Calu3 (cell line): ENCODE data around the gene C18orf32. TPM values are rescaled to one million over a fixed set of nuclear protein-coding genes. Genes with fewer than 3 reads are reported as not detected.
"Not testable (repeated sequence)": the region's sequence is repeated elsewhere in the genome, so short reads cannot be mapped to it uniquely, and the experiment has no call there.

Experiments
- BruUV-seq: library from RNA; stranded (reverse); fragments of 400-500 nt; replicated peaks from 2 replicates; lab custom pipeline; 2021; lab: Mats Ljungman, UMichigan
- CTCF ChIA-PET: fragments of 300-600 bp; sonication (Branson Sonifier 250); formaldehyde crosslinking; loops from one replicate; lab custom pipeline; 2022; ENCODE audit warnings: antibody characterized with exemption; lab: Charles Lee
- DNase-seq: peaks from one replicate; pipeline ENCODE4 v3.0.0; 2022
- H3K27ac Mint-ChIP-seq: one replicate; pipeline ENCODE4 v1.8.0; 2022; ENCODE audit warnings: mixed read lengths; ENCODE audit not compliant: unreplicated experiment
- H3K27me3 Mint-ChIP-seq: one replicate; pipeline ENCODE4 v1.8.0; 2022; ENCODE audit warnings: mixed read lengths; ENCODE audit not compliant: unreplicated experiment
- H3K36me3 Mint-ChIP-seq: one replicate; pipeline ENCODE4 v1.8.0; 2022; ENCODE audit warnings: mild to moderate bottlenecking, moderate library complexity, mixed read lengths; ENCODE audit not compliant: insufficient read depth, unreplicated experiment
- H3K4me1 Mint-ChIP-seq: one replicate; pipeline ENCODE4 v1.8.0; 2022; ENCODE audit warnings: mild to moderate bottlenecking, low read depth, mixed read lengths; ENCODE audit not compliant: unreplicated experiment
- H3K4me3 Mint-ChIP-seq: one replicate; pipeline ENCODE4 v1.8.0; 2022; ENCODE audit warnings: mild to moderate bottlenecking, low read depth, moderate library complexity, mixed read lengths; ENCODE audit not compliant: unreplicated experiment
- H3K9me3 Mint-ChIP-seq: one replicate; pipeline ENCODE4 v1.8.0; 2022; ENCODE audit warnings: low read depth, mixed read lengths; ENCODE audit not compliant: unreplicated experiment
- CTCF ChIP-seq: fragments of 200-600 bp; IDR thresholded peaks from one replicate; pipeline ENCODE4 v1.8.0; 2022; ENCODE audit warnings: antibody characterized with exemption; ENCODE audit not compliant: unreplicated experiment
- intact Hi-C: fragments of 100-400 bp; cut with micrococcal nuclease; formaldehyde crosslinking; loops from one replicate; pipeline ENCODE4 v1.10.0; 2022; ENCODE audit not compliant: unreplicated experiment
- total RNA-seq: library from RNA; stranded (reverse); gene quantifications from 2 replicates; pipeline ENCODE4 v1.2.3, GENCODE V29; 2022

The C18orf32 gene
- total RNA-seq, 1 experiment from 2014 or later = 57.8 TPM

- H3K36me3 Mint-ChIP-seq = no peaks in the 10 kb centered on the region
- H3K4me3 Mint-ChIP-seq = no peak overlapping the region
- BruUV-seq = no TSS peak
- H3K27ac Mint-ChIP-seq = no peak overlapping the region
- TF ChIP-seq CTCF = peak; percentile 87
- H3K9me3 Mint-ChIP-seq = no peaks in the 10 kb centered on the region
- CTCF ChIA-PET = interaction anchor here (0.5 to 2.3 kb wide), 8 partner anchors 21 to 348 kb away, joined by 3 to 22 read pairs (median 4); no protein-coding TSS in a partner anchor
- peaks cover 25% of the 10 kb centered on the region for H3K27me3 Mint-ChIP-seq
- intact Hi-C loops = loop anchor here (1.0 to 2.0 kb wide), 3 partner anchors 52 to 348 kb away; partner anchors contain the start of gene LIPG
- no peaks in the 10 kb centered on the region for H3K4me1 Mint-ChIP-seq
- peak; percentile 72 for DNase-seq
These were observed 23.5 kb upstream of the C18orf32 start for GRCh38 chr18:49510393-49511115.

GRCh38 chr18:49506438-49506837, 19.4 kb upstream of the C18orf32 start:
- BruUV-seq, CTCF ChIA-PET, DNase-seq: not testable (repeated sequence)

GRCh38 chr18:49503931-49504330, 16.9 kb upstream of the C18orf32 start:
- H3K4me3 Mint-ChIP-seq = no peak overlapping the region
- CTCF ChIA-PET = interaction anchor here (0.7 kb wide), 2 partner anchors 577 to 1059 kb away, joined by 4 read pairs; no protein-coding TSS in a partner anchor
- intact Hi-C loops = no loop called here
- TF ChIP-seq CTCF = no peak
- BruUV-seq = no TSS peak
- H3K27ac Mint-ChIP-seq = no peak overlapping the region
- no peaks in the 10 kb centered on the region for H3K9me3 Mint-ChIP-seq
- H3K27me3 Mint-ChIP-seq = peaks cover 22% of the 10 kb centered on the region
- no peak for DNase-seq
- H3K4me1 Mint-ChIP-seq = no peaks in the 10 kb centered on the region
- no peaks in the 10 kb centered on the region for H3K36me3 Mint-ChIP-seq

More at GRCh38 chr18:49506438-49506837, 19.4 kb upstream of the C18orf32 start:
- H3K4me1 Mint-ChIP-seq, intact Hi-C loops, H3K4me3 Mint-ChIP-seq, H3K36me3 Mint-ChIP-seq, H3K27ac Mint-ChIP-seq, H3K9me3 Mint-ChIP-seq: not testable (repeated sequence)
- peaks cover 25% of the 10 kb centered on the region for H3K27me3 Mint-ChIP-seq

GRCh38 chr18:49500201-49500921, 13.3 kb upstream of the C18orf32 start:
- BruUV-seq = no TSS peak
- intact Hi-C loops = no loop called here
- no peaks in the 10 kb centered on the region for H3K9me3 Mint-ChIP-seq
- no peaks in the 10 kb centered on the region for H3K27me3 Mint-ChIP-seq
- no peaks in the 10 kb centered on the region for H3K4me1 Mint-ChIP-seq
- H3K4me3 Mint-ChIP-seq = no peak overlapping the region
- DNase-seq = no peak
- no peaks in the 10 kb centered on the region for H3K36me3 Mint-ChIP-seq
- CTCF ChIA-PET = no interaction called here
- H3K27ac Mint-ChIP-seq = no peak overlapping the region
- no peak for TF ChIP-seq CTCF
